Embryonic facial prominence (tissue), 1 donor: ENCODE results near the gene TNS1.

ENCODE experiments used
- DNase-seq: peaks from one replicate; pipeline ENCODE4 v3.0.0-alpha.2; 2016; ENCODE audit errors: extremely low spot score

The TNS1 gene

GRCh38 chr2:217956586-217957457, 46.0 kb downstream of the TNS1 start:
- no peak for DNase-seq

GRCh38 chr2:217955881-217956493, 46.8 kb downstream of the TNS1 start:
- no peak for DNase-seq

DNA sequence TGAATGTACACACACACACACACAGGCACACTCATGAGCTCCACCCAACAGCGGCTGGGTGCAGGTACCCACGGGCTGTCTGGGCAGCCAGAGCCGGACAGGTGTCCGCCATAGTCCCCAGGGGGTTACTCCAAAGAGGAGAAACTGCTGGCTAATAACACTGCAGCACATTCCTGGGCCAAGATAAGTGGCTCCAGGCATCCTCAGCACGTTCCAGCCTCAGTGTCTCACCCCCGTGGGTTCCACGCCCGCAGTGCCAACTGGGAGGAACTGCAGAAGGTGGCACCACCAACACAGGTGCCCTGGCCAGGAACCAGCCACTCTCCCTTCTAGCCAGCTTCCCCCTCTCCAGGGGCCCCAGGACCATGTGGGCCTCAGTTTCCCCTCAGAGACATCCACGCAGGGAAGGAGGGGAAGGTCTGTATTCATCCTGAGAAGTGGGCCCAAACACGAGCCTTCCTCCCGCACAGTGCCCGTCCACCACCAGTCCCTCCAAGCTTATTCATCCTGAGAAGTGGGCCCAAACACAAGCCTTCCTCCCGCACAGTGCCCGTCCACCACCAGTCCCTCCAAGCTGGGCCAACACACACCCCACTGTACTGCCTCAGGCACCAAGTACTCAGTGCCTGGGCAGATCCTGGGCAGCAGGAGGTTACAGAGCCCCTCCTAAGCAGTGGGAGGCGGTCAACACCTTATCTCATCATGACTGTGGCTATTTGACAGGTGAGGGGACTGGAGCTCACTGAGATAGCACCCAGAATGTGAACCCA, 47.6 kb downstream of the TNS1 start:
- no peak for DNase-seq

DNA sequence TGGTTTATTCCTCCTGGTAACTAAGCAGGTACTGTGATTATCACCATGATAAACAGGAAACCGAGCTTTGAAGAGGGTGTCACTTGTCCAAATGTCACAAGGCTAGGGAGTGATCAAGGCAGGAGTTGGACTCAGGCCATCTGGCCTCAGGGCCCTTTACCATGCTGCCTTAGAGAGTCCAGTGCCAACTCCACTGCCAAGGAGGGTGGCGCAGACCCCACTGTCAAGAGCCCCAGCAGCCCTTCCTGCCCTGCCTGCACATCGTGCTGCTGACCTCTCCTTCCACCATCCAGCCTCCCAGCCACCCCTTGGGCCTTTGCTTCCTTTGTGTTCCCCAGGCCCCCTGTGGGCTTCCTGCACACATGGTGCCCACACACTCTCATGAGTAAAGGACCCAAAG, 48.3 kb downstream of the TNS1 start:
- no peak for DNase-seq

DNA sequence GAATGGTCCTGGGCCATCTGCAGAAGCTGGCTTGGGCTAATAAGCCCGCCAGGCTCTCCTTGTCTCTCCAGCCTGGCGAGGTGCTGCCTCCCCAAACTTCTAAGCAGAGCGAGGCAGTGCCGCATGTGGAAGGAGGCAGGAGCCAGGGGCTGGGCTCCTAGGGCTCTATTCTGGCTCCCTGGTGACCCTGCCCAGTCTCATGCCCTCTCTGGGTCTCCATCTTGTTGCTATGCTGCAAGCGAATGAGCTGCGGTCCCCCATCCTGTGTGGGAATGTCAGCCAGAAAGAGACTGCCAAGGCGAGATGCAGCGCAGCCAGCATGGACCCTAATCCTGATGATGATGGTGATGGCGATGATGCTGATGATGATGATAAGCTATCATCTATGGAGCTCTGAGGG, 48.7 kb downstream of the TNS1 start:
- no peak for DNase-seq

- DNase-seq: no peak
Measured at GRCh38 chr2:217953531-217953932, 49.3 kb downstream of the TNS1 start.

GRCh38 chr2:217953011-217953481, 49.7 kb downstream of the TNS1 start:
- no peak for DNase-seq

- no peak for DNase-seq
Measured at GRCh38 chr2:217952409-217952808, 50.4 kb downstream of the TNS1 start.

GRCh38 chr2:217951521-217952247, 51.1 kb downstream of the TNS1 start:
- DNase-seq: no peak

- DNase-seq: no peak
Measured at GRCh38 chr2:217951091-217951490, 51.7 kb downstream of the TNS1 start.

- DNase-seq: no peak
Measured at GRCh38 chr2:217950401-217950871, 52.4 kb downstream of the TNS1 start.

DNA sequence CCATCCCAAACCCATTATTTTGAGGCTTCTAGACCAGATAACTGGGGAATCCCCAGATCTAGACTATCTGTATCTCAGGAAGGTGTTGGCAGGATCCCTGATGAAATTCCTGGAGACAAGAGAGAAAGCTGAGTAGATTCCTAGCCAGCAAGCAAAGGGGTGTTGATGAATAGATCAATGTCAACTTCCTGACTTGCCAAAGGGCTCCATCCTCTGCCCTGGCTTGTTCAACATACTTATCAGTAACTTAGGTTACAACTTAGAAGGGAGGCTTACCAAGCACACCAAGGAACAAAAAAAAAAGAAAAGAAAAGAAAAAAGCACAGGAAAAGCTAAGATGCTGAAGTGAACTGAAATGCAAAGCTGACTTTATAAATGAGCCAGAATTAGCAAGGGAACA, 53.3 kb downstream of the TNS1 start:
- no peak for DNase-seq

DNA sequence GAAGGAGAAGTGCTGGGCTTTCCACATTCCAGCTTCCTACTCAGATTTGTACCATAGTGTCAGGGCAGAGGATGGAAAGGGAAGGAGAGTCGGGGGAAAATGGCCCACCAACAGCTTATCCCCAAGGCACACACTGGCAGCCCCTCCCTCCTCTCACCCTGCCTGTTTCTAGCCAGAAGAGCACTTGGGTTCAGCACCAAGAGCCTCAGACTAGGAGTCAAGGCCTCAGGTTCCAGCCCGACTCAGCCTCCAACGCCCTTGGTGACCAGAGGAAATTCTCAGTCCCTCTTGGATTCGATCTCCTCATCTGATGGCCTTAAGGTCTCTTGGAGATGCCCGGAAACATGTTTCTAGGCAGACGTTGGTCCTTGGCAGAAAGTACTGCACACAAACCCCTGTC, 53.9 kb downstream of the TNS1 start:
- DNase-seq: no peak

DNA sequence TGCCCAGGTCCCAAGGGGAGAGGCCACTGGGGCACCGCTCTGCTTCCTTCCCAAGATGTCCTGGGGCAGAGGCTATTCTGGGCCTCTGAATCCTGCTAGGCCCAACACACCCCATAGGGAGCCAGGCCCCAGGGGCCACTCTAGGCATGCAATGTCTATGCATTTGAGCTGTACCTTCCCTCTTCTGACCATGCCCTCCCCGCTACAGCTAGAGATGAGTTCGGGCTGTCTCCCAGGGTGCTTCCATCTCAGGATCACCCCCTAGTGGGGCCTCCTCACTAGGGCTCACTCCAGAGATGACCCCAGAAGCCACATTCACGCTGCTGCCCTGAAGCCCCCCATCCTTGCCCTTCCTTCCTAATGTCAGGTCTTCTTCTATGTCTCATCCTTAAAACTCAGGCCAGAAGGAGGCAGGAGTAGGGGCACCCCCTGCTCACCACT, 54.4 kb downstream of the TNS1 start:
- no peak for DNase-seq

GRCh38 chr2:217947383-217948350, 55.1 kb downstream of the TNS1 start:
- no peak for DNase-seq

GRCh38 chr2:217946051-217946450, 56.7 kb downstream of the TNS1 start:
- DNase-seq: no peak

DNA sequence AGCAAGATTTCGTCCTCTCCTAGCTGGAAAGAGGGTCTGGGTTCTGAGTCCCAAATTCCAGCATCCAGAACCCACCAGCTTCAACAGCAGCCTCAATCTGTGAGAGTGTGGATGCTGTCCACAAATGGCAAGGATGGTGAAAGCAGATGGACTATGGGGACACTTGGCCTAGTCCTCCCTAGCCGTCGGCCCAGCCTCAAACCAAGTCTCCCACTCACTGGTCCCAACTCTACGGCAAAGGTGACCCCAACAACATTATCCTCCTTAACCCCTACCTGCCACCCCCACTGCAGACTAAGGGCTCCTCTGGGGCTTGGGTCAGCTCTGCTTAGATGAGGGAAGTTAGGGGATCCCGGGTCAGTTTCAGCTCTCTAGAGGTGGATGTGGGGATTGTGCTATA, 57.3 kb downstream of the TNS1 start:
- no peak for DNase-seq

DNA sequence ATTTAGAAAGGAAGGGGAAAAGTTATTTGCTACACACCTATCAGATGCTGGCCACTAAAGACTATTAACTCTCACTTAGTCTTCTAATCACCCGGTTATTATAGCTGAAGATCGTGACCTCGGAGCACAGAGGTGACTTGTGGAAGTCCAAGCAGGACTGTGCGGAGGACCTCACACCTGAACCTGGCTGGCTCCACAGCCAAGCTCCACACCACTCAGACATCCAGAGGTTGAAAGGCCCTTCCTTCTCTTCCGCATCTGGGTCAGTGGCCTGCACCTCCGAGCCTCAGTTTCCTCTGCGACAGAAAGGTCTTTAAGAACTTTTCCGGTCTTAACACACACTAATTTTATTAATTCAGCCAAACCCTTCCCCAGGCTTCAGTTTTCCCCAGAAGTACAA, 57.9 kb downstream of the TNS1 start:
- no peak for DNase-seq

DNA sequence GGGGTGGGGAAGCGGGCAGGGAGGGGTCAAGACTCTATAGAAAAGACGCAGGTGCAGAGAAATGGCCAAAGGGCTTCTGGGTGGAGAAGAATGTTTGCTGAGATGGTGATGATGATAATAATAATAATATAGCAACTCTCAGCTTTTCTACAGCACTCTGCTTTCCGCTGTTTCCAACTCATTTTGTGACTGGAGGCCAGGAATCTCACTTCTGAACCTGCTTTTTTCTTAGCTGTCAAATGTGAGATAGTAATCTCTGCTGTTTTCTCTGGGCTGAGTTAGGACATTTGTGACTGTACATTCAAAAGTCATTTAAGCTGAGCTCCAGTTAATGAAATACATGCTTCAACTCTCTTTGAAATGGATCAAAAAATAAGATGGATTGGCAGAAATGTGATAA, 58.4 kb downstream of the TNS1 start:
- no peak for DNase-seq
